Keratinocyte (primary cell): Measurements from ENCODE around the gene IL1RAP. TPM values are rescaled to one million over a fixed set of nuclear protein-coding genes. Genes with fewer than 3 reads are reported as not detected.

Experiments used
- DNase-seq: peaks from one replicate; pipeline ENCODE4 v3.0.0-alpha.2; 2011; ENCODE audit warnings: low read depth, missing footprints, low spot score
- FAIRE-seq: peaks from 2 replicates; lab custom pipeline; 2011; peaks lifted over from hg19 to GRCh38; lab: Jason Lieb, UNC
- H2AFZ ChIP-seq: 2 replicates; pipeline ENCODE4 v1.6.0; 2012; ENCODE audit warnings: low read length, control low read depth, inconsistent platforms; ENCODE audit not compliant: control insufficient read depth
- H3K27ac ChIP-seq: 2 replicates; pipeline ENCODE4 v1.5.1; 2011; ENCODE audit warnings: low read length; ENCODE audit not compliant: control insufficient read depth, insufficient read depth
- H3K27me3 ChIP-seq: 3 replicates; pipeline ENCODE4 v1.6.0; 2011; ENCODE audit warnings: low read length; ENCODE audit not compliant: control insufficient read depth, insufficient read depth; ENCODE audit errors: extremely low read depth
- H3K36me3 ChIP-seq, 2 experiments: 2 replicates in 1 of 2; 3 replicates in 1 of 2; pipeline ENCODE4 v1.5.1; 2011; ENCODE audit warnings: low read length in 2 of 2, mild to moderate bottlenecking in 1 of 2; ENCODE audit not compliant: control insufficient read depth in 2 of 2, insufficient read depth in 2 of 2; ENCODE audit errors: extremely low read depth in 1 of 2
- H3K4me1 ChIP-seq: 3 replicates; pipeline ENCODE4 v1.5.1; 2011; ENCODE audit warnings: low read length; ENCODE audit not compliant: control insufficient read depth, insufficient read depth; ENCODE audit errors: extremely low read depth
- H3K4me2 ChIP-seq: 3 replicates; pipeline ENCODE4 v1.6.0; 2011; ENCODE audit warnings: low read depth, low read length; ENCODE audit not compliant: control insufficient read depth, insufficient read depth; ENCODE audit errors: extremely low read depth
- H3K4me3 ChIP-seq, 3 experiments: fragments of 200-600 bp in 1 of 3; sonication (generic) in 1 of 3; 2 replicates in 2 of 3; 3 replicates in 1 of 3; pipeline ENCODE4 v1.5.1; 2011 to 2016; ENCODE audit warnings: low read length in 3 of 3, mild to moderate bottlenecking in 3 of 3, control low read depth in 2 of 3, inconsistent platforms in 1 of 3, low read depth in 1 of 3, mixed read lengths in 1 of 3, mixed run types in 1 of 3, moderate library complexity in 1 of 3; ENCODE audit not compliant: control insufficient read depth in 2 of 3, insufficient read depth in 2 of 3; ENCODE audit errors: extremely low read depth in 1 of 3
- H3K79me2 ChIP-seq: 2 replicates; pipeline ENCODE4 v1.6.0; 2012; ENCODE audit warnings: low read length; ENCODE audit not compliant: control insufficient read depth, insufficient read depth
- H3K9ac ChIP-seq: 3 replicates; pipeline ENCODE4 v1.6.0; 2011; ENCODE audit warnings: low read length; ENCODE audit not compliant: control insufficient read depth, insufficient read depth; ENCODE audit errors: extremely low read depth
- H3K9me1 ChIP-seq: 3 replicates; pipeline ENCODE4 v1.6.0; 2011; ENCODE audit warnings: low read length; ENCODE audit not compliant: control insufficient read depth, insufficient read depth; ENCODE audit errors: extremely low read depth
- H3K9me3 ChIP-seq: 2 replicates; pipeline ENCODE4 v1.5.1; 2012; ENCODE audit warnings: low read depth, low read length; ENCODE audit not compliant: control insufficient read depth
- H4K20me1 ChIP-seq: 3 replicates; pipeline ENCODE4 v1.6.0; 2011; ENCODE audit warnings: low read length; ENCODE audit not compliant: control insufficient read depth, insufficient read depth; ENCODE audit errors: extremely low read depth
- EZH2 ChIP-seq: IDR thresholded peaks from one replicate; pipeline ENCODE4 v1.6.1; 2012; ENCODE audit warnings: inconsistent platforms, mild to moderate bottlenecking, low read length, moderate library complexity
- dilution Hi-C: fragments of 300-500 bp; cut with MboI; formaldehyde crosslinking; loops from one replicate; pipeline ENCODE4 v1.7.0; 2020; ENCODE audit warnings: low sequenced_read_pairs; ENCODE audit not compliant: extremely low pct_ligation_motif_present
- polyA plus RNA-seq, 5 experiments: library from polyadenylated mRNA; depleted of rRNA in 3 of 5; stranded (reverse) in 3 of 5; stranded (forward) in 1 of 5; unstranded in 1 of 5; fragments of >200 nt; gene quantifications; 1 replicate in 1 of 5; 2 replicates in 3 of 5; 3 replicates in 1 of 5; pipeline versions ENCODE4 v1.2.1 to v1.2.3, GENCODE V29; 2011 to 2012; ENCODE audit warnings: missing spikeins in 2 of 5, low read depth in 1 of 5, low replicate concordance in 1 of 5
- TF ChIP-seq, protein P1 (sequence below), 3 experiments: IDR thresholded peaks in 1 of 3; conservative IDR thresholded peaks in 1 of 3; optimal IDR thresholded peaks in 1 of 3; 2 replicates in 2 of 3; 3 replicates in 1 of 3; pipeline versions ENCODE3 to v1.5.1; 2011; ENCODE audit warnings: low read length in 3 of 3, mild to moderate bottlenecking in 3 of 3, moderate library complexity in 2 of 3, control low read depth in 1 of 3, inconsistent platforms in 1 of 3; ENCODE audit not compliant: insufficient read depth in 2 of 3; ENCODE audit errors: extremely low read depth in 1 of 3

Gene IL1RAP
- polyA plus RNA-seq, 1 donor (not counting 4 experiments of a cell fraction or from before 2014, with no cell fraction given) = 69.7 TPM

- H3K4me1 ChIP-seq = peaks cover 31% of the 10 kb centered on the region
- dilution Hi-C loops = no loop called here
- TF ChIP-seq, protein P1, sequence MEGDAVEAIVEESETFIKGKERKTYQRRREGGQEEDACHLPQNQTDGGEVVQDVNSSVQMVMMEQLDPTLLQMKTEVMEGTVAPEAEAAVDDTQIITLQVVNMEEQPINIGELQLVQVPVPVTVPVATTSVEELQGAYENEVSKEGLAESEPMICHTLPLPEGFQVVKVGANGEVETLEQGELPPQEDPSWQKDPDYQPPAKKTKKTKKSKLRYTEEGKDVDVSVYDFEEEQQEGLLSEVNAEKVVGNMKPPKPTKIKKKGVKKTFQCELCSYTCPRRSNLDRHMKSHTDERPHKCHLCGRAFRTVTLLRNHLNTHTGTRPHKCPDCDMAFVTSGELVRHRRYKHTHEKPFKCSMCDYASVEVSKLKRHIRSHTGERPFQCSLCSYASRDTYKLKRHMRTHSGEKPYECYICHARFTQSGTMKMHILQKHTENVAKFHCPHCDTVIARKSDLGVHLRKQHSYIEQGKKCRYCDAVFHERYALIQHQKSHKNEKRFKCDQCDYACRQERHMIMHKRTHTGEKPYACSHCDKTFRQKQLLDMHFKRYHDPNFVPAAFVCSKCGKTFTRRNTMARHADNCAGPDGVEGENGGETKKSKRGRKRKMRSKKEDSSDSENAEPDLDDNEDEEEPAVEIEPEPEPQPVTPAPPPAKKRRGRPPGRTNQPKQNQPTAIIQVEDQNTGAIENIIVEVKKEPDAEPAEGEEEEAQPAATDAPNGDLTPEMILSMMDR (optimal IDR thresholded peaks at IDR 0.05 in 1 of 3, IDR thresholded peaks at IDR 0.05 in 1 of 3, conservative IDR thresholded peaks at IDR 0.05 in 1 of 3; ENCODE audit: extremely low read depth in 1 of 3, insufficient read depth in 2 of 3, low read length in 3 of 3) = no peak
- no peak for TF ChIP-seq EZH2
- peaks cover 0 to 18% of the 10 kb centered on the region in 2 experiments for H3K36me3 ChIP-seq
- no peaks in the 10 kb centered on the region for H3K9me1 ChIP-seq
- H3K9me3 ChIP-seq = no peaks in the 10 kb centered on the region
- H2AFZ ChIP-seq = no peak overlapping the region
- DNase-seq = no peak
- peaks cover 55% of the 10 kb centered on the region for H3K79me2 ChIP-seq
- H3K4me2 ChIP-seq = no peak overlapping the region
- no peaks in the 10 kb centered on the region for H4K20me1 ChIP-seq
- H3K4me3 ChIP-seq = no peak overlapping the region
- no peak overlapping the region for H3K27ac ChIP-seq
- no peaks in the 10 kb centered on the region for H3K27me3 ChIP-seq
- no peak for FAIRE-seq
- H3K9ac ChIP-seq = no peak overlapping the region
Measured at GRCh38 chr3:190589326-190589725, 75.4 kb downstream of the IL1RAP start.

DNA sequence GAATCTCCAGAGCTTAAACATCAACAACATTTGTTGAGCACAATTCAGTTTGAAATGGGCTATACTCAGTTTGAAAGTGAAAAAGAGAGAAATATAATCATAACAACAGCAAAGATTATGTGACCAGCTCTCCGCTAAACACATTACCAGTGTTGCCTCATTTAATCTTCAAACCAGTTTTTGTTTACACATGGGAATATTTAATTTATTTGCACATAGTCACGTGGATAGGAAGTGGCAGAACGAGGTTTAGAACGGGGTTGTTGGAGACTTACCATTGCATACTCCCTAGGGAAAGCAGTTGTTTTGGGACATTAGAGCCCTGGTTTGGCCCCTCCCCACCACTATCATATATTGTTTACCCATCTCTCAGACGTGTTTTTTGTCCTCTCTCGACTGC, 77.2 kb downstream of the IL1RAP start:
- H3K36me3 ChIP-seq = peaks cover 0 to 13% of the 10 kb centered on the region in 2 experiments
- H3K9me1 ChIP-seq = no peaks in the 10 kb centered on the region
- dilution Hi-C loops = no loop called here
- H2AFZ ChIP-seq = no peak overlapping the region
- H3K79me2 ChIP-seq = peaks cover 65% of the 10 kb centered on the region
- H3K9ac ChIP-seq = no peak overlapping the region
- peaks cover 38% of the 10 kb centered on the region for H3K4me1 ChIP-seq
- H3K4me2 ChIP-seq = no peak overlapping the region
- no peaks in the 10 kb centered on the region for H3K27me3 ChIP-seq
- no peak for DNase-seq
- FAIRE-seq = no peak
- no peaks in the 10 kb centered on the region for H4K20me1 ChIP-seq
- H3K9me3 ChIP-seq = no peaks in the 10 kb centered on the region
- no peak for TF ChIP-seq EZH2
- TF ChIP-seq, protein P1 (optimal IDR thresholded peaks at IDR 0.05 in 1 of 3, IDR thresholded peaks at IDR 0.05 in 1 of 3, conservative IDR thresholded peaks at IDR 0.05 in 1 of 3; ENCODE audit: extremely low read depth in 1 of 3, insufficient read depth in 2 of 3, low read length in 3 of 3) = no peak
- H3K27ac ChIP-seq = no peak overlapping the region
- H3K4me3 ChIP-seq = no peak overlapping the region
